ENCODE data around the gene CTNNA3. TPM values are rescaled to one million over a fixed set of nuclear protein-coding genes. Genes with fewer than 3 reads are reported as not detected.

CTNNA3 gene
- total and polyA plus RNA-seq, 2 of the 4 experiments (the other 2 are of a cell fraction), result 0.19 to 0.90 TPM

- POLR2A ChIA-PET (ENCODE audit: unreplicated experiment), result no interaction called here
- H3K23ac ChIP-seq (ENCODE audit: low read depth, low read length), result no peak overlapping the region
- intact Hi-C loops (cut with micrococcal nuclease) (no loop called here), dilution Hi-C loops (cut with HindIII; ENCODE audit: low sequenced_read_pairs, unreplicated experiment) (no loop called here), in situ Hi-C loops (cut with MboI; ENCODE audit: low sequenced_read_pairs) (no loop called here)
- no peak overlapping the region for H2AK5ac ChIP-seq (ENCODE audit: low read depth, low read length)
- H3K4me3 ChIP-seq (ENCODE audit: insufficient read depth, low read depth, low read length), result no peak overlapping the region
- no peak overlapping the region for H3K9ac ChIP-seq (ENCODE audit: low read depth, low read length)
- 71% methylated on average over 1 of the region's 2 CpGs; no CpG with 5 or more reads in 1 of the 2 experiments for WGBS, 2 experiments (ENCODE audit: extremely low coverage in 2 of 2, insufficient read length in 1 of 2)
- H4K8ac ChIP-seq (ENCODE audit: low read depth in 2 of 2, low read length in 2 of 2), result no peak overlapping the region
- H3K79me1 ChIP-seq (ENCODE audit: low read depth in 1 of 2, low read length in 2 of 2), result no peaks in the 10 kb centered on the region
- H3K4ac ChIP-seq (ENCODE audit: low read depth, low read length), result no peak overlapping the region
- no peak overlapping the region for H2BK20ac ChIP-seq (ENCODE audit: low read depth, low read length)
- no peak overlapping the region for H3K4me2 ChIP-seq (ENCODE audit: low read depth, low read length)
- H4K5ac ChIP-seq (ENCODE audit: low read depth, low read length), result no peak overlapping the region
- no peaks in the 10 kb centered on the region for H3K27me3 ChIP-seq (ENCODE audit: control insufficient read depth, insufficient read depth, low read length)
- H2BK120ac ChIP-seq (ENCODE audit: low read depth, low read length), result no peak overlapping the region
- H3K4me1 ChIP-seq (ENCODE audit: control insufficient read depth, insufficient read depth, low read length), result no peaks in the 10 kb centered on the region
- CTCF ChIA-PET, result no interaction called here
- no peak overlapping the region for H3K56ac ChIP-seq (ENCODE audit: extremely low read depth, insufficient read depth, low read length)
- DNase-seq, result no peak
- no peak overlapping the region for H2AK9ac ChIP-seq (replicated peaks; ENCODE audit: low read depth, low read length, poor library complexity)
- H2BK5ac ChIP-seq (ENCODE audit: low read depth, low read length, poor library complexity, severe bottlenecking), result no peak overlapping the region
- BruUV-seq (replicated peaks), result no TSS peak
- H3K9me3 ChIP-seq (ENCODE audit: control insufficient read depth, insufficient read depth, low read length), result no peaks in the 10 kb centered on the region
- H4K91ac ChIP-seq (ENCODE audit: insufficient read depth, low read depth, low read length), result no peak overlapping the region
- H3K9me1 ChIP-seq (ENCODE audit: insufficient read depth, low read length), result no peaks in the 10 kb centered on the region
- no peaks in the 10 kb centered on the region for H4K20me1 ChIP-seq (ENCODE audit: insufficient read depth, low read length)
- no peak overlapping the region for H3K14ac ChIP-seq (replicated peaks; ENCODE audit: low read depth, low read length)
- no peak overlapping the region for H3K18ac ChIP-seq (ENCODE audit: low read depth, low read length)
- no peak overlapping the region for H2BK15ac ChIP-seq (ENCODE audit: low read depth, low read length)
- H3K36me3 ChIP-seq (ENCODE audit: control insufficient read depth, insufficient read depth, low read length), result no peaks in the 10 kb centered on the region
- no peak overlapping the region for H2AFZ ChIP-seq (replicated peaks; ENCODE audit: low read length, poor library complexity)
- no peak for ATAC-seq (ENCODE audit: low read depth)
- H3K27ac ChIP-seq (ENCODE audit: insufficient read depth, low read length), result no peak overlapping the region
- TF ChIP-seq MAFK (IDR thresholded peaks at IDR 0.05; ENCODE audit: low read depth, low read length) (0 out of 2 replicates have a peak, but pooled peaks have one; percentile 10), NFE2L2 (IDR thresholded peaks at IDR 0.05; ENCODE audit: low read depth, low read length) (no peak)
Measured at GRCh38 chr10:66842371-66842770, 853.6 kb downstream of the CTNNA3 start.
